Osteocyte (in vitro differentiated cells): ENCODE measurements around the gene ESD. TPM values are rescaled to one million over a fixed set of nuclear protein-coding genes. Genes with fewer than 3 reads are reported as not detected.

Experiments
- DNase-seq: peaks from one replicate; pipeline ENCODE4 v3.0.0; 2021; ENCODE audit warnings: mixed read lengths; ENCODE audit not compliant: unreplicated experiment; ENCODE audit errors: extremely low spot score
- H3K27ac Mint-ChIP-seq: one replicate; pipeline ENCODE4 v1.8.0; 2021; ENCODE audit warnings: mild to moderate bottlenecking, mixed read lengths; ENCODE audit not compliant: unreplicated experiment
- H3K27me3 Mint-ChIP-seq: one replicate; pipeline ENCODE4 v1.8.0; 2021; ENCODE audit warnings: mixed read lengths; ENCODE audit not compliant: unreplicated experiment
- H3K36me3 Mint-ChIP-seq: one replicate; pipeline ENCODE4 v1.8.0; 2021; ENCODE audit warnings: mixed read lengths; ENCODE audit not compliant: unreplicated experiment
- H3K4me1 Mint-ChIP-seq: one replicate; pipeline ENCODE4 v1.8.0; 2021; ENCODE audit warnings: mixed read lengths; ENCODE audit not compliant: unreplicated experiment
- H3K4me3 Mint-ChIP-seq: one replicate; pipeline ENCODE4 v1.8.0; 2021; ENCODE audit warnings: mild to moderate bottlenecking, moderate library complexity, mixed read lengths; ENCODE audit not compliant: unreplicated experiment
- H3K9me3 Mint-ChIP-seq: one replicate; pipeline ENCODE4 v1.8.0; 2021; ENCODE audit warnings: mixed read lengths; ENCODE audit not compliant: unreplicated experiment
- total RNA-seq: library from RNA; stranded (reverse); gene quantifications from 2 replicates; pipeline ENCODE4 v1.2.1, GENCODE V29; 2021
- TF ChIP-seq, protein P1 (sequence below): fragments of 200-600 bp; sonication (generic); IDR thresholded peaks from 2 replicates; pipeline ENCODE4 v1.5.0; 2021; ENCODE audit warnings: antibody characterized with exemption, mild to moderate bottlenecking, moderate library complexity

The ESD gene
- total RNA-seq, 1 donor from 2014 or later = 98.6 TPM

DNA sequence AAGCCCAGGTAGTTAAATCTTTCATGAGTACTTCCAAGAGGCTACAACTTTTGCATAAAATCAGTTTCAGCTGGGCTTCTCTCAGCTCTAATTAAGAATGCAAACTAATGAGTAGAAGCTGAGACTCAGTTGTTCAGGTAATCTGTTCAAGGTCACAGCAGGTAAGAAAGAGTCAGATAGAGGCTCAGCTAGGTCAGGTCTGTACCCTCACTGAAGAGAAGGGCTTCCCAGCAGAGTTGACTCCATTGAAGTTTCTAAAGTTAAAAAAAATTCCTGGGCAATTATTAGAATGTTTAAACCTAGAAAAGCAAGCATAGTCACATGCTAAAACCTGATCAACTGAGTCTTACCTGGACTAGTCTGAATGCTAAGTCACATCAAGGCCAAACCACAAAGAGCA is 42.1 kb downstream of the ESD start:
- no peaks in the 10 kb centered on the region for H3K27me3 Mint-ChIP-seq
- H3K4me3 Mint-ChIP-seq = no peak overlapping the region
- no peak for DNase-seq
- peaks cover 17% of the 10 kb centered on the region for H3K4me1 Mint-ChIP-seq
- TF ChIP-seq, protein P1, sequence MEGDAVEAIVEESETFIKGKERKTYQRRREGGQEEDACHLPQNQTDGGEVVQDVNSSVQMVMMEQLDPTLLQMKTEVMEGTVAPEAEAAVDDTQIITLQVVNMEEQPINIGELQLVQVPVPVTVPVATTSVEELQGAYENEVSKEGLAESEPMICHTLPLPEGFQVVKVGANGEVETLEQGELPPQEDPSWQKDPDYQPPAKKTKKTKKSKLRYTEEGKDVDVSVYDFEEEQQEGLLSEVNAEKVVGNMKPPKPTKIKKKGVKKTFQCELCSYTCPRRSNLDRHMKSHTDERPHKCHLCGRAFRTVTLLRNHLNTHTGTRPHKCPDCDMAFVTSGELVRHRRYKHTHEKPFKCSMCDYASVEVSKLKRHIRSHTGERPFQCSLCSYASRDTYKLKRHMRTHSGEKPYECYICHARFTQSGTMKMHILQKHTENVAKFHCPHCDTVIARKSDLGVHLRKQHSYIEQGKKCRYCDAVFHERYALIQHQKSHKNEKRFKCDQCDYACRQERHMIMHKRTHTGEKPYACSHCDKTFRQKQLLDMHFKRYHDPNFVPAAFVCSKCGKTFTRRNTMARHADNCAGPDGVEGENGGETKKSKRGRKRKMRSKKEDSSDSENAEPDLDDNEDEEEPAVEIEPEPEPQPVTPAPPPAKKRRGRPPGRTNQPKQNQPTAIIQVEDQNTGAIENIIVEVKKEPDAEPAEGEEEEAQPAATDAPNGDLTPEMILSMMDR = no peak
- peaks cover 14% of the 10 kb centered on the region for H3K36me3 Mint-ChIP-seq
- no peaks in the 10 kb centered on the region for H3K9me3 Mint-ChIP-seq
- H3K27ac Mint-ChIP-seq = no peak overlapping the region

DNA sequence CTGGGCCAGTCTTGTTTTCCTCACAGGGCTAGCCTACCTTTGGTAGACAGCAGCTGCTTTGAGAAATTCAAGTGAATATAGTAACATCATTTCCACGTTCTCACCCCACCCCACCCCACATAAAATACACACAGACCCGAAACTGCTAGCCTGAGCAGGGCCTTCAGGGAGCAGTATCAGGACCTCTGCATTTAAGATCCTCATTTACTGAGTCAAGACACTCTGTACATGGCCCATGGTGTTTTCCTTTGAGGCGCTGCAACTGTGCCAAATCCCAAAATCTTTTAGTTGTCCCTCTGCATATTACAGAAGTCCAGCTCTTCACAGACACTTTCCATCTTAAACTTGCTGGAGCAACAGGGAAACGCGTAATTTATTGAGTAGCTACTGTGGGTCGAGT is 43.0 kb downstream of the ESD start:
- DNase-seq = no peak
- Mint-ChIP-seq H3K27ac (no peak overlapping the region), H3K9me3 (no peaks in the 10 kb centered on the region), H3K4me3 (no peak overlapping the region), H3K4me1 (peaks cover 16% of the 10 kb centered on the region), H3K27me3 (no peaks in the 10 kb centered on the region), H3K36me3 (peaks cover 14% of the 10 kb centered on the region)
- TF ChIP-seq, protein P1 = no peak

DNA sequence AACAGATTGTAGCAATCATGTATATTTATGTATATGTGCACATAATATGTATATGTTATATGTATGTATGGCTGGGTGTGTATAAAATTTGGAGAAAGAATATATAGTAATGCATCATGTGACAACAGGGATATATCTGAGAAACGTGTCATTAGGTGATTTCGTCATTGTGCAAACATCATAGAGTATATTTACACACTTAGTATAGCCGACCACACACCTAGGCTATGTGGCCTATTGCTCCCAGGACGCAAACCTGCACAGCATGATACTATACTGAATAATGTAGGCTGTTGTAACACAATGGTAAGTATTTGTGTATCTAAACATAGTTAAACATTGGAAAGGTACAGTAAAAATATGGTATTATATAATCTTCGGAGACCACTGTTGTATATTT is 43.8 kb downstream of the ESD start:
- Mint-ChIP-seq H3K4me3 (no peak overlapping the region), H3K4me1 (peaks cover 16% of the 10 kb centered on the region), H3K36me3 (peaks cover 15% of the 10 kb centered on the region), H3K9me3 (no peaks in the 10 kb centered on the region), H3K27ac (no peak overlapping the region), H3K27me3 (no peaks in the 10 kb centered on the region)
- no peak for DNase-seq
- TF ChIP-seq, protein P1 = no peak

DNA sequence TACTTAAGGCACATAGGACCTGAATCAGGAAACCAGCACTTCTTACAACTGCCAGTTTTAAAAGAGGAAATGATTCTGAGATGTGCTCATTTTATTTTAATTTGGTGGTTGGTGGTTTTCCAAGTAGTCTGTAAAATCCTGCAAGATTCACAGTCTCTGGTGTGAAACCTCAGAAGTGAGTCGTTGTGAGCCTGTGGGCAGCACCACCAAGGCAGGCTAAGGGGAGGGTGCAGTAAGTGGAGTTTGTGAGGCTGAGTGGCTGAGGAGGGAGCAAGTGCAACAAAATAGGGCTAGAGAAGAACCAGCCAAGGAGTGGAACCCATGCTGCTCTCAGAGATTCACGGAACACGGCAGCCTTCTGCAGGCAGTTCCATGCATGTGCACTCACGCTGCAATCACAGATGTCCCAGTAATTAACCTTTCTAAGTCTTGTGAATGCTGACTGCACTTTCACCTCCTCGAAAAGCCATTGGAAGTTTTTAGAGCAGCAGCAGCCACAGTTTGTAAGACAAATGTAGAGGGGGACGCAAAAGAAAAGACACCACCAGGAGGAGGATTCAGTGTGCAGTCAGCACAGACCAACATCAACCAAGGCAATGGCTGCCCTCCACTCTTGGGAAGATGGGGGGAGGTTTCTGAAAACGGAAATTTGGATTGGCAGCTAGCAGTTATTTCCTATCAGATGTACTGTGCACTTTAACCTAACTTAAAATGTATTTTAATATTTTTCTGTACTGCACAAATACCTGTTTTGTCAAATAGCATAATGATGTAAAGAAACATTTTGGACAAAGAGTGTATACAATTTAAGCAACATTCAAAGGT is 44.9 kb downstream of the ESD start:
- no peaks in the 10 kb centered on the region for H3K9me3 Mint-ChIP-seq
- TF ChIP-seq, protein P1 = no peak

DNA sequence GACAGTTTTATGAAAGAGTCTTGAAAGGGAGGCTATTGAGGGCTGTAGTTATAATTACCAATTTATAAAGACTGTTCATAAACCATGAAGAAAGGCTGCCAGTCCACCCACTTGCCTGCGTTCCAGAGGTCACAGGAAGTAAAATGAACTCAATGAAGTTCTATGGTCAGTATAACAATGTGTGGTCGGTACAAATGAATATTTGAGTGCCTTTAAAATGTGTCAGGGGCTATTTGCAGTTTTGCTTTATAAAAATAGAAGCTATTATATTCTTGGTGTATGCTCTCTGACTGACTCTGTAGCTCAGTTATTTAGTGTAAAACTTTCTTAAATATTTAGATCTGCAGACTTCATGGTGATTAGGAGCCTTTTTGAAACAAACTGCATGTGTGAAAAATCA is 47.0 kb downstream of the ESD start:
- H3K4me1 Mint-ChIP-seq = no peaks in the 10 kb centered on the region
- no peaks in the 10 kb centered on the region for H3K27me3 Mint-ChIP-seq
- no peaks in the 10 kb centered on the region for H3K9me3 Mint-ChIP-seq
- no peak for DNase-seq
- peaks cover 32% of the 10 kb centered on the region for H3K36me3 Mint-ChIP-seq
- TF ChIP-seq, protein P1 = no peak
- no peak overlapping the region for H3K27ac Mint-ChIP-seq
- H3K4me3 Mint-ChIP-seq = no peak overlapping the region

More for the DNA sequence above, 44.9 kb downstream of the ESD start:
- H3K36me3 Mint-ChIP-seq = peaks cover 20% of the 10 kb centered on the region
- no peak for DNase-seq
- H3K27ac Mint-ChIP-seq = no peak overlapping the region
- no peaks in the 10 kb centered on the region for H3K27me3 Mint-ChIP-seq
- H3K4me1 Mint-ChIP-seq = peaks cover 7% of the 10 kb centered on the region
- no peak overlapping the region for H3K4me3 Mint-ChIP-seq
